HPDE6-E6E7 (cell line): Measurements from ENCODE around the gene FASTK.

Source experiments
- DNase-seq: peaks from one replicate; pipeline ENCODE4 v3.0.0; 2011; ENCODE audit warnings: missing footprints; ENCODE audit errors: extremely low spot score

FASTK gene

GRCh38 chr7:151080522-151081169 lies at the start of gene FASTK:
FASTK (minus strand) TSS chr7:151080809; CDS start chr7:151080766, 43 bp downstream.
- DNase-seq = peak; percentile 90

DNA sequence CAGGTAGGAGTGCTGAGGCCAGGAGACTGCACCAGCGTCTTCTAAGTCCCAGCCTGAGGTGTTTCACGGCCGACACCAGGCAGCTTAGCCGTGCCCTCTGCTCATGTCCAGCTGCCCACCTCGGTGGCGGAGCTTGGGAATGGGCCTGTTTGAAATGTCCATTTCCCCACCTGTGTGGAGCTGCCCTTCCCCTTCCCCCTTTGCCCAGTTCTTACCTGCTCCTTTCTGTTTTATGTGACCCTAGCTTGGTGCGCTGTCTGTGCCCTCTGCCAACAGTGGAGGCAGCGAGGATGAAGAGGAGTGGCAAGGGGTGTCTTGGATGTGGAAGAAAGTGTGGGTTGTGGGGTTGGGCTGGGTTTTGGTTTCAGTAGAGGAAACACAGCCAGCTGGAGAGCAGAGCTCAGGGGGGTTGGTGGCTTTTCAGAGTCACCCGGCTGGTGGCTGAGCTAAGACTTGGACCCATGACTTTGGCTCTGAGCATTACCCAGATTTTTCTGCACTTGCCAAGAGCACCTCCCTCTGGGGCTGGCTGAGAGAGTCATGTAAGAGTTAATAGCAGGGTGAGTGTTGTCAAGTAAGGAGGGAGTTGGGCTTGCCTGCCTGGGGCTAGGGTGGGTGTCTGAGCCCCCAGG lies 49.5 kb upstream of the FASTK start:
- no peak for DNase-seq

DNA sequence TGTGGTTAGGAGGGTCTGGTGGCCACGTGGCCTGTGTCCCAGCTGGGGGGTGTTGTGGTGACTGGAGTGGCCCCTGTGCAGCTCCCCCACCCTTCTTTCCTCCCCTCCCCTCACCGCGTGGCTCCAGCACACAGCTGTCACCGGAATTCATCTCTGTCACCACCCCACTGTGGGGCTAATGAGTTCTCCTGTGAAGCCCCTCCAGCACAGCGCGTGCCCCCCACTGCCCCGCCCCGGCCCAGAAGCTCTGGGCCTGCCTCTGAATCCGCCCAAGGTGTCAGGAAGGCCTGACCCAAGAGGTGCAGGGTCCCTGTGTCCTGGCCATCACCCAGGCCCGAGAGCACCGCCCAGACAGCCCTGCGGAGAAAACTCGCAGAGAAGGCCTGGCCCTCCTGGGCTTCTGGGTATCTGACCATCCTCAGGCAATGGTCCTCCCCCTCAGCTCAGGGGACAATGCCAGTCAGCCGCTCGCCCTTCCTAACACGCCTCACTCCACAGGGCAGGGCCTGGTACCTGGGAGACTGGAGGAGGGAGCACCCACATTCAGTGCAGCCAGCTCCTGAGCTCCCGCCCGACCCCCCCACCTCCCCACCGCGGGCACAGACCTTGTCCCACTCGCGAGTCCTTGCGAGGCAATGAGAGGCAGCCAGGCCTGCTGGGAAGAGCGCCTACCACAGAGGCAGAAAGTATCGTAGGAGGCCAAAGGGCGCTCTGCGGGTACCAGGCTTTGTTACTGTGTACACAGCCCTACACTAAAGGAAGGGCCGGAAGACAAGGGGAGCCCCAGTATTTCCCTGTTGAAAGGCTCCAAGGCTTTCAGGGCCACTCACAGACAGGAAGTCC lies 48.7 kb upstream of the FASTK start:
- no peak for DNase-seq

- no peak for DNase-seq
These were observed 48.1 kb upstream of the FASTK start for GRCh38 chr7:151128716-151129115.

DNA sequence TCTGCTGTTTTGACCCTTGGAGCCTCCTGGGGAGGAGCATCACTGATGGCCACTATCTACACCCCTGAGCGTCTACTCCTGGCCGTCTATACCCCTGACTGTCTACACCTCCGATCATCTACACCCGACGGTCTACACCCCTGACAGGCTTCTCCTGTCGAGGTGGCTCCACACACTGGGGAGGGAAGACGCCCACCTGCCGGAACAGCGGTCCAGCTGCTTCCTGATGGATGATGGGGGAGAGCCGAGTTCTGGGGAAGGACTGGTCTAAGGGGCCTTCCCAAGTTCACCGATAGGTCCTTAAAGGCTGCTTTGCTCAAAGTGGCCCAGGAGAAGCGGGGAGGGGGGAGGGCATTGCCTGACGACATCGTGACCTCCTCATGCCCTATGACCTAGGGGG lies 47.5 kb upstream of the FASTK start:
- no peak for DNase-seq

DNA sequence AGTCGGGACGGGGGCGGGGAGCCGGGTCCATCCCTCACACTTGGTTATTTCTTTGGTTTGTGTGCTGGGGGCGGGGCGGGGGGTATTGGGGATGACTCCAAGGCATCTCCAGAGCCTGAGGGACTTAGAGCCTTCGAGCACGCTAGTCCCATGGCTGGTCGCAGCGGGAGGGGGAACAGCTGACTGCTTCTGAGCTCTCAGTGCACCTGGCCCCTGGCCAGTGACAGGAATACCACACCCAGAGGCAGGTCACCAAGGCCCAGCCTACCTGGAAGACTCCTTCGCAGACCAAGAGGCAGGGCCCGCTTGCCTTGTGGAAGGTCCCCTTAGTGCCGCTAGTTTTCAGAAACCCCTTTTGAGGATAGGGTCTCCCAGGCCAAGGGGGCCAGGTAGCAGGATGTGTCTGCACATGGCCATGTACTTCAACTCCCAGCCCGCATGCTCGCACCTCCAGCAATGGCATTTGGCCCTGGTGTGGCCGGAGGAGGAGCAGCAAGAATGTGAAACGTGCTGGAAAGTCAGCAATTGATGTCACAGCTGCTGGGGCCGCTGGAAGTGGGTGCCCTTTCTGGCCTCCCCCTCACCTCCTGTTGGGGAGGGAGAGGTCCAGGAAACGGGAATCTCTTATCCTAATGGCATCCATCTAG lies 46.0 kb upstream of the FASTK start:
- no peak for DNase-seq

- no peak for DNase-seq
These were observed 45.4 kb upstream of the FASTK start for GRCh38 chr7:151125846-151126481.

- DNase-seq = no peak
These were observed 44.8 kb upstream of the FASTK start for GRCh38 chr7:151125470-151125845.

DNA sequence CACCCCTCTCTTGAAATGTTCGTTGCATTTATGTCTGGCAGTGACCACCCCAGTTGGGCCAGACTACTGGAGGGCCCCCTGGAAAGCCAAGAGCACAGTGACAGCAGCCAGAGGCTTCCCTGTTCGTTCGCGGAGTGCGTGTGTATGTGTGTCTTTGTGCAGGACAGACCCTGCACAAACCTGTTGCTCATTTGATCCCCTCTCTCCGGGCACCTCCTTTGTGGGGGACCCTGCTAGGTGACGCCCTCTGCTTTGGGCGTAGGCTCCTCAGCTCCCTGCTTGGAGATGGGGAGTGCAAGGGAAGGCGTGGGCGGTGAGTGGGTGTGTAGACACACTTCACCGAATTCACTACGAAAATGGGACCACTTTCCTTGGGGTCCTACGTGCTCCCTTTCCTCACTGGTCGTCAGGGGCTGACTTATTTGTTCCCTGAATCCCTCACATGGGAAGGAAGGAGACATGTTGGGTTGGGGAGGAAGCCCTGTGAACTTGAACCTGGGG lies 44.3 kb upstream of the FASTK start:
- no peak for DNase-seq

DNA sequence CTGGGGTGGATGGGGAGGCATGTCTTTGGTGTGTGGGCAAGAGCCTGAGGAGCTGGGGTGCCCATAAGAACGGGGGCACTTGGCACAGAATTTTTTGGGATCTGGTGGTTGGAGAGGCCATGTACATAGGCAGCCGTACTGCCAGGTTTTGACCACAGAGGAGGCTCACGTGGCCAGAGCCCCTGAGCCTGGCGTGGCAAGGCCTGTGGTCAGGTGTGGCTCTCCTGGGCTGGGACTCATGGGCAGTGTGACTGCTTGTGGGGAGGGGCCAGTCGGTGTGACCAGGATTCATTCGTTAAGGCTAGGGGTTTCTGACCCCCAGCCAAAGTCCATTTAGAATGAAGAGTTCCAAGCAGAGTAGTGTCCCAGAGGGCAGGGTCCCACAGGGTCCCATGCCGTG lies 43.9 kb upstream of the FASTK start:
- DNase-seq = no peak

- peak; percentile 87 for DNase-seq
These were observed 43.3 kb upstream of the FASTK start for GRCh38 chr7:151123822-151124464.

DNA sequence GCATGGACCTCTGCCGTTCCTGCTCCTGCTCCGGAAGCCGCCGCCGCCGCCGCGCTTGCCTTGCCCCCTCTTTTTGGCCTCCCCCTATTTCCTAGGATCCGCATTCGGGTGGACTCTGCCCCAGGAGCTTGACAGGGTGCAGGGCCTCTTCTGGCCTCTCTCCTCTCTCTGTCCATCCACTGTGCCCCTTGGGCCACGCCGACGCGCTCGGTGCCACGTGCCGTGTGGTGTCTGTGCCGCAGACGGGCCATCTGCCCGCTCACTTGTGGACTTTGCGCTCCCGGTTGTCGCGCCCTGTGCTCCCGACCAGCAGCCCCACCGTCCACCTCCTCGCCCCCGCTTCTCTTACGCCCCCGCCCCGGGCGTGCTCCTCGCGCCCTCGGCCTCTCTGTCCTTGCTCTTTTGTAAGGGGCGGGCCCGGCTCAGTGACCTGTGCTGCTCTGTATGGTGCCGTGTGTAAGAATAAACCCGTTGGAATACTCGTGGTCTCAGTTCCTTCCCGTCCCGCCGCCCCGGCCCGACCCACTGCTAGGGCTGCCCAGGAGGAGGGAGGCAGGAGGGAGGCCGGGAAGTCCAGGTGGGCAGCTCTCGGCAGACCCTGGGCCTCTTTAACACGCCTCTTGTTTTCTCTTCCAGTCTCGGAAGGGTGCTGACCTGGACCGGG lies 42.7 kb upstream of the FASTK start:
- no peak for DNase-seq

DNA sequence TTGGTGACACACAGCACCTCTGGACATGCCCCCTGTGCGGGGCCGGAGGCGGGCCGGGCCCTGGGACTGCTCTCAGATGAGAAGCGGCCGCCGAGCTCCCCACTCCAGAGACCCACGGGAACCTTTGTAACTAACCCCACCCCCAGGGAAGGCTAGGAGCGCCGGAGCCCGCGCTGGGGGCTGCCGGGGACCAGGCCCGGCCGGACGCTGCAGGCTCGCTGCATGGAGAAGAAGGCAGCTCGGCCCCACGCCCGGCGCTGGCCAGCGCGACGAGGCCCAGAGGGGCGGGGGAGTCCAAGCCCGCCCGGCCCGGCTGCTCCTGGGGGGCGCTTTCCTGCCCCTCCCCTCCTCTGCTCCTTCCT lies 42.2 kb upstream of the FASTK start:
- no peak for DNase-seq

DNA sequence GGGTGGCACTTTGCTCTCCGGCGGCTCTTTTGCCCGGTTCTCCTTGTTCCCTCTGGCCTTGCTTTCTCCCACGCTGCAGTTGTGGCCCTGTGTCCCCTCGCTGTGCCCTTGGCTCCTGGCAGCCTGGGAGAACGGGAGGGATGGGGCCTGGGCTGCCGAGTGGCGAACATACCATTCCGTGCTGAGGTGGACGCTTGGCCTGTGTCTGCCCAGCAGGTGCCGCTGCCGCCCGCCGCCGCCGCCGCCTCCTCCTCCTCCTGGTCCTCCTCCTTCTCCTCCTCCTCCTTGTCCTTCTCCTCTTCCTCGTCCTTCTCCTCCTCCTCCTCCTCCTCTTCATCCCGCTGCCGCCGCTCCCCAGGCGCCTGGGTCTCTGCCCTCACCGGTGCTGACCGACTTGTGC lies 41.7 kb upstream of the FASTK start:
- DNase-seq = no peak

DNA sequence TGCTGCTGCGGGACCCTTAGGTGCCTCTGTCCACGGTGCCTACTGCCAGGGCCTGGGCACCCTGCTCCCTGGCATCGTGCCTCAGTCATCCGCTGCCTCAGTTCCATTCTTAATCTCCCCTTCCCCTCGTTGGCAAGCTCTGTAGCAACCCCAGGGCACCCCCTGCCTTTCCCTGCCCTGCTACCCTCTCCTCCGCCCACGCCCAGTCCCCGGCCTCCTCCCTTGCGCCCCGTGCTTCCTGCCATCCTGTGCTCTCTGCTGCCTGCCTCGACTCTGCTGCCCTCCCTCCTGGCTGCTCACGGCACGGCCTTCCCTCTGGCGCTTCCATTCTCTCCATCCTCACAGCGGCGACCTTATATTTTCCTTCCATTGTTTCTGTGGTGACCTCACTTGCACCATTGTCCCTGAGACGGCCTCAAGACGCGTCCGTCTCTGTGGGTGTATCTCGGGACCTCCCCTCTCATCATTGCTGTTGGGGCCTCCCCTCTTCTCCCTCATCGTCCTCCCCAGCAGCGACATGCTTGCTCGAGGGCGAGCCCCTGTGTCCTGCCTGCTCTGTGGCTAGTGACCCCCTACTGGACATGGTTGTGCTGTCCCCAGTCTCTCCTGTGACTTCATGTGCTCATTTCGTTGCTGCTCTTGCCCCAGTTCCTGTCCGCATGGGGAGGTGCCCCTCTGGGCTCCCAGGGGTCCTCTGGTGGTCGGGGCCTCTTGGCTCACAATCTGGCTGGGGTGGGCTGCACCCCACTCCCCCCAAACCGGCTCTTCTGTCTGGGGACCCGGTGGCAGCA lies 41.0 kb upstream of the FASTK start:
- DNase-seq = no peak

DNA sequence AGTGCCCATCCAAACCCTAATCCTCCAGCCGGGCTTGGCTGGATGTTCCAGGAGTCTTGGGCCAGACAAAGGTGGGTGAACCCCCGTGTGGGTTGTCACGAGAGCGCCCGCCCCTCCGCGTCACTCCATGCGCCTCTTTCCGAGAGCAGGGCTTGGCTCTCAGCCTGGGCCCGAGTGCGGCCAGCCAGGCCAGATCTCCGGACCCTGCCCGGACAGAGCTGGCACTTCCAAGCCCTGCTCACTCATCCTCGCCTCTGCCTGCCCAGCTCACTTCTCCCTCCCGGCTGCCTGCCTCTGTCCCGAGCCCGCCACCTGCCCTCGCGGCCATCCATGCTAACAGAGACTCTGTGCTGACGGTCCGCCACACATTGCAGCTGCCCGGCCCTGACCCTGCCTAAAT lies 40.3 kb upstream of the FASTK start:
- DNase-seq = no peak

DNA sequence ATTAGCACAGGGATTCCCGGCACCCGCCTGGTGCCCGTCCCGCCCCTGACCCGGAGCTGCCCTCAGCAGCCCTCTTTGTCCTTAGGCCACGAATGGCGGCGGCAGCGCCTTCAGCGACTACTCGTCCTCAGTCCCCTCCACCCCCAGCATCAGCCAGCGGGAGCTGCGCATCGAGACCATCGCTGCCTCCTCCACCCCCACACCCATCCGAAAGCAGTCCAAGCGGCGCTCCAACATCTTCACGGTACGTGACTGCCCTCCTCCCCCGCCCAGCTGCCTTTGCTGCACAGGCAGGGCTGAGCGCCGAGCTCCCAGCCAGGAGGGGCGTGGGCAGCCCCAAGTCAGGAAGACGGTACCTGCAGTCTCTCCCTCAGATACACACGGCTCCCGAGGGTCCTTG lies 39.3 kb upstream of the FASTK start:
- DNase-seq = no peak

GRCh38 chr7:151119055-151119415 lies 38.4 kb upstream of the FASTK start:
- no peak for DNase-seq

DNA sequence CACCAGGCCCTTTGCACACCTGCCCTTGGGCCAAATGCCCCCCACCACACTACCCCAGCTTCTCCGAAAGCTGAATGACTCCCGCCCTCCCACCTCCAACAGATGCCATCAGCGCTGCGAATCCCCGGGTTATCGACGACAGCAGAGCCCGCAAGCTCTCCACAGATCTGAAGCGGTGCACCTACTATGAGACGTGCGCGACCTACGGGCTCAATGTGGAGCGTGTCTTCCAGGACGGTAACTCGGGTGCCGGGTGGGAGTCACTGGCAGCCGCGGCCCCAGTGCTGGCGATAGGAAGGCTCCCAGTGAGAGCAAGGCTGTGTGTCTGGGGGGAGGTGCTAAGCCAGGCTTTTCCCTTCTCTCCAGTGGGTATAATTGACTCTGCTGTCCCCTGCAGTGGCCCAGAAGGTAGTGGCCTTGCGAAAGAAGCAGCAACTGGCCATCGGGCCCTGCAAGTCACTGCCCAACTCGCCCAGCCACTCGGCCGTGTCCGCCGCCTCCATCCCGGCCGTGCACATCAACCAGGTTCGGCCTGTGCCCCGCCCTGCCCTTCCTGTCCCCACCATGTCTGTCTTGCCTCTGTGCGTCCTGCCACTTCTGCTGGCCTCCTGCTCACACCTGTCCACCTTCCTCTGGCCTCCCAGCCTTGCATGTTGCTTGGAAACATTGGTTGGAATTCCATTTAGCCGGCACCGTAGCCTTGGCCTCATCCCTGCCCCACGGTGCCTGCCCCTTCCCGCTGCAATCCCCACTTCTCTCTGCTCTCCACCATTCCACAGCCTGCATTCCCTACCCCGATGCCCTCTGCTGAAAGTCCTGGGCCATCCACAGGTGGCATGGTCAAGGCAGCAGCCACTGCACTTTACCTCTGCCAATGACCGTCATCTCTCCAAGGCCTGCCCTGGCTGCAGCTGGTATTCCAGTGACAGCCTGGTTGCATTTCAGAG lies 37.8 kb upstream of the FASTK start:
- DNase-seq = no peak
